Natural killer cell (primary cell): ENCODE measurements around the gene UGT1A3. TPM values are rescaled to one million over a fixed set of nuclear protein-coding genes. Genes with fewer than 3 reads are reported as not detected.

ENCODE experiments used
- ATAC-seq, 3 donors: fragments of 150-1000 bp in 2 of 3; fragments of 200-7000 bp in 1 of 3; cut with Tn5 transposase; 1 replicate in 1 of 3; 2 replicates in 2 of 3; pipeline ENCODE4 v1.10.0; 2021; ENCODE audit warnings: mild to moderate bottlenecking in 2 of 3, moderate library complexity in 2 of 3
- DNase-seq, 2 donors: peaks; one replicate each; pipeline versions ENCODE4 v3.0.0 to v3.0.0-alpha.2; 2013 to 2021; ENCODE audit warnings: mixed read lengths in 1 of 2
- H3K27ac ChIP-seq: one replicate; pipeline ENCODE4 v1.5.1; 2013; ENCODE audit warnings: mild to moderate bottlenecking, low read length
- H3K27me3 ChIP-seq: one replicate; pipeline ENCODE4 v1.6.1; 2013; ENCODE audit warnings: low read length; ENCODE audit not compliant: control insufficient read depth, insufficient read depth
- H3K36me3 ChIP-seq: one replicate; pipeline ENCODE4 v1.6.1; 2013; ENCODE audit warnings: low read length; ENCODE audit not compliant: control insufficient read depth, insufficient read depth
- H3K4me1 ChIP-seq: one replicate; pipeline ENCODE4 v1.6.1; 2013; ENCODE audit warnings: low read length; ENCODE audit not compliant: control insufficient read depth, insufficient read depth
- H3K4me3 ChIP-seq: one replicate; pipeline ENCODE4 v1.5.1; 2013; ENCODE audit warnings: low read length
- H3K9me3 ChIP-seq: one replicate; pipeline ENCODE4 v1.6.1; 2013; ENCODE audit warnings: low read length; ENCODE audit not compliant: control insufficient read depth, insufficient read depth
- H3K27ac Mint-ChIP-seq, 2 donors: one replicate each; pipeline ENCODE4 v1.8.0; 2022; ENCODE audit warnings: mild to moderate bottlenecking in 2 of 2, mixed read lengths in 2 of 2, moderate library complexity in 1 of 2
- H3K27me3 Mint-ChIP-seq, 2 donors: one replicate each; pipeline ENCODE4 v1.8.0; 2022; ENCODE audit warnings: low read depth in 2 of 2, mixed read lengths in 2 of 2
- H3K36me3 Mint-ChIP-seq: one replicate; pipeline ENCODE4 v1.8.0; 2022; ENCODE audit warnings: mixed read lengths
- H3K4me1 Mint-ChIP-seq, 2 donors: one replicate each; pipeline ENCODE4 v1.8.0; 2022; ENCODE audit warnings: mixed read lengths in 2 of 2
- H3K4me3 Mint-ChIP-seq: one replicate; pipeline ENCODE4 v1.8.0; 2022; ENCODE audit warnings: mild to moderate bottlenecking, moderate library complexity, mixed read lengths
- H3K9me3 Mint-ChIP-seq, 2 donors: one replicate each; pipeline ENCODE4 v1.8.0; 2022; ENCODE audit warnings: mixed read lengths in 2 of 2
- WGBS: methylation state at CpG from one replicate; pipeline ENCODE4 v1.1.7; 2013; ENCODE audit warnings: missing lambda C conversion rate; ENCODE audit not compliant: insufficient coverage; 5-methylcytosine and 5-hydroxymethylcytosine counted together
- intact Hi-C: fragments of 100-400 bp; cut with micrococcal nuclease; formaldehyde crosslinking; loops from one replicate; pipeline ENCODE4 v1.14.2; 2022
- total RNA-seq, 4 donors: library from RNA; stranded (reverse); fragments of 120-200 nt in 1 of 4; gene quantifications; one replicate each; pipeline versions ENCODE4 v1.2.3 to v1.2.4, GENCODE V29; 2013 to 2022
- TF ChIP-seq, protein P1 (sequence below): fragments of 200-600 bp; IDR thresholded peaks from one replicate; pipeline ENCODE4 v1.8.0; 2022; ENCODE audit warnings: antibody characterized with exemption

Gene UGT1A3
- total RNA-seq, 3 donors from 2014 or later (not counting 1 experiment from before 2014, with no cell fraction given), result not detected

DNA sequence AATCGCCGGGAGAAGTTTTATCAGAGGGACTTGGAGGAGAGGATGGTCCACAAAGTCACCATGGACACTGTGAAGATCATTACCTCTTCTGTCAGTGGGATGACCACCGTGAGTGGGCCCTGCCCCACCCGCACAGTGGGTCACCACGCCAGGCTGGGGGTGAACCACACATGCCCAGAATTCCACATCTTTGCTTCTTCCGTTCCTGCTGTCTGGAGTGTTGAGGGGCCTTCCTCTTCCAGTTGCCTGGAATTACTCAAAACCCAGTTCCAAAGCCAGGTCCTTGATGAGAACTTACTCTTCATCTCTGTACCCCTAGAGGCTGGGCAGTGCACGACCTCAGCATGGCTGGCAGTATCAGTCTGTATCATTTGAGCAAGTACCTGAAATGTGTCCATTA is 71.4 kb downstream of the UGT1A3 start:
- Mint-ChIP-seq H3K27me3 (peaks cover 15 to 21% of the 10 kb centered on the region in 2 donors), H3K9me3 (no peaks in the 10 kb centered on the region), H3K27ac (no peak overlapping the region), H3K36me3 (no peaks in the 10 kb centered on the region), H3K4me3 (no peak overlapping the region), H3K4me1 (no peaks in the 10 kb centered on the region)
- no peak for DNase-seq
- ATAC-seq, result no peak
- intact Hi-C loops, result no loop called here
- Histone ChIP-seq H3K4me1 (no peaks in the 10 kb centered on the region), H3K4me3 (no peak overlapping the region), H3K27ac (no peak overlapping the region), H3K27me3 (no peaks in the 10 kb centered on the region), H3K9me3 (no peaks in the 10 kb centered on the region), H3K36me3 (no peaks in the 10 kb centered on the region)
- TF ChIP-seq, protein P1, sequence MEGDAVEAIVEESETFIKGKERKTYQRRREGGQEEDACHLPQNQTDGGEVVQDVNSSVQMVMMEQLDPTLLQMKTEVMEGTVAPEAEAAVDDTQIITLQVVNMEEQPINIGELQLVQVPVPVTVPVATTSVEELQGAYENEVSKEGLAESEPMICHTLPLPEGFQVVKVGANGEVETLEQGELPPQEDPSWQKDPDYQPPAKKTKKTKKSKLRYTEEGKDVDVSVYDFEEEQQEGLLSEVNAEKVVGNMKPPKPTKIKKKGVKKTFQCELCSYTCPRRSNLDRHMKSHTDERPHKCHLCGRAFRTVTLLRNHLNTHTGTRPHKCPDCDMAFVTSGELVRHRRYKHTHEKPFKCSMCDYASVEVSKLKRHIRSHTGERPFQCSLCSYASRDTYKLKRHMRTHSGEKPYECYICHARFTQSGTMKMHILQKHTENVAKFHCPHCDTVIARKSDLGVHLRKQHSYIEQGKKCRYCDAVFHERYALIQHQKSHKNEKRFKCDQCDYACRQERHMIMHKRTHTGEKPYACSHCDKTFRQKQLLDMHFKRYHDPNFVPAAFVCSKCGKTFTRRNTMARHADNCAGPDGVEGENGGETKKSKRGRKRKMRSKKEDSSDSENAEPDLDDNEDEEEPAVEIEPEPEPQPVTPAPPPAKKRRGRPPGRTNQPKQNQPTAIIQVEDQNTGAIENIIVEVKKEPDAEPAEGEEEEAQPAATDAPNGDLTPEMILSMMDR, result no peak
- WGBS, result 90% methylated on average over 7 of the region's 7 CpGs

DNA sequence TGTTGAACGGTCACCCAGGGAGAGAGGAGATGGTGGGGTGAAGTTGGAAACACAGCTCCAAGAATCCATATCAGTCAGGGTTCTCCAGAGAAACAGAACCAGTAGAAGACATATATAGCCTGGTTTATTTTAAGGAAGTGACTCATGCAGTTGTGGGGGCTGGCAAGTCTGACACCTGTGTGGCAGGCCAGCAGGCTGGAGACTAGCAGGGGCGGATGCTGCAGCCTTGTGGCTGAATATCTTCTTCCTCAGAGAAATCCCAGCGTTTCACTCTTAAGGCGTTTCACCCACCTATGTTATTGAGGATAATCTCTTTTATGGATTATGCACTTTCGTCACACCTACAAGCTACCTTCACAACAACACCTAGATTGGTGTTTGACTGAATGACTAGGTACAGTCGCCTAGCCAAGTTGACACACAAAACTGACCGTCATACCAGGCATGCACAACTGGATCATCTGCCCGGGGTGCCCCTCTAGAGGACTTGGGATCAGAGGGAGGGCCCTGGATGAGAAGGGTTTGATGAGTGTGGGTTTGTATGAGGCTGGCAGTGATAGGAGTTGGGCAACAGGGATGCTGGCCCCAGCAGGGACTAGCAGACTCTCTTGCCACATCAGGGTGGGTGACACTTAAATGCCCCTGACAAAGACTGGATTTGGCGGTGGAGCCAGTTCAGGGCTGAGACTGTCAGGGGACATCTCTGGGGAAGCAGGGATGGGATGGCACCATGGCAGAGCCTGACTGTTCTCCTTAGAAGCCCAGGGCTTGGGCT is 72.7 kb downstream of the UGT1A3 start:
- H3K4me3 Mint-ChIP-seq, result no peak overlapping the region
- TF ChIP-seq, protein P1, result no peak
- Histone ChIP-seq H3K27me3 (no peaks in the 10 kb centered on the region), H3K36me3 (no peaks in the 10 kb centered on the region), H3K9me3 (no peaks in the 10 kb centered on the region), H3K4me3 (no peak overlapping the region), H3K4me1 (no peaks in the 10 kb centered on the region), H3K27ac (no peak overlapping the region)
- peak in 1 of 3 donors; percentile 49 for ATAC-seq
- peaks cover 16 to 33% of the 10 kb centered on the region in 2 donors for H3K27me3 Mint-ChIP-seq
- 78% methylated on average over 6 of the region's 9 CpGs for WGBS
- intact Hi-C loops, result no loop called here
- DNase-seq, result no peak
- H3K27ac Mint-ChIP-seq, result no peak overlapping the region
- no peaks in the 10 kb centered on the region for H3K9me3 Mint-ChIP-seq
- H3K4me1 Mint-ChIP-seq, result no peaks in the 10 kb centered on the region
- no peaks in the 10 kb centered on the region for H3K36me3 Mint-ChIP-seq

DNA sequence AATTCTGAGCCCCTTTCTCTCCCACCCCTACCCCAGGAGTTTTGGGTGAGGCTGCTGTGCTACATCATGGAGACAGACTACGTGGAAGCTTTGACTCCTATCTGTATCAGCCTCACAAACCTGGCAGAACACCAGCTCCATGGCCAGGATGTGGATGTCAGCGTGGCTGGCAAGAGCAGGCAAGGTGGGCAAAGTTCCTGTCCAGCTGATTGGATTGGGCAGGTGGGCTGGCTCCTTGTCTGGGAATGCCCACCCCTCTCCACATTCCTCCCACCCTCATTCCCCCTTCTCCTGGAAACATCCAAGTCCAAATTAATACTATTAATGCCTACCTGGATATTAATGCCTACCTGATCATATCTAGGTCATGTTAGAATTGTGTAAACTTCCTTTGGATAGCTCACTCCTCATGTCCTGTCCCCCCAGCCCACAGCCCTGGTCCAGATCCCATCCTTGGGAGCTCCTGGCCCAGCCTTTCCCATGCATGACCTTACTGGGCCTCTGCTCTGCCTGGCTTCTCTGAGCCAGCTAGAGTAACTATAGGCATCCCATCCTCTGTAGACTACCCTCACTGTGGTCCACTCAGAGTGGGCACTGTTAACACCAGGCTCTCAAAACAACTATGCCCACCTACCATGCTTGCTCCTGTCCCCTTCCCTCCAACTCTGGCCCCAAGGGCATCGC is 73.4 kb downstream of the UGT1A3 start:
- Mint-ChIP-seq H3K4me1 (no peaks in the 10 kb centered on the region), H3K27ac (no peak overlapping the region), H3K36me3 (no peaks in the 10 kb centered on the region), H3K4me3 (no peak overlapping the region), H3K27me3 (peaks cover 16 to 33% of the 10 kb centered on the region in 2 donors), H3K9me3 (no peaks in the 10 kb centered on the region)
- WGBS, result 62% methylated on average over 2 of the region's 3 CpGs
- Histone ChIP-seq H3K36me3 (no peaks in the 10 kb centered on the region), H3K9me3 (no peaks in the 10 kb centered on the region), H3K4me3 (no peak overlapping the region), H3K27me3 (no peaks in the 10 kb centered on the region), H3K27ac (no peak overlapping the region), H3K4me1 (no peaks in the 10 kb centered on the region)
- TF ChIP-seq, protein P1, result no peak
- DNase-seq (no peak), ATAC-seq (no peak)
- intact Hi-C loops, result no loop called here
